ENCODE data around the gene HIBADH. TPM values are rescaled to one million over a fixed set of nuclear protein-coding genes. Genes with fewer than 3 reads are reported as not detected.

HIBADH gene
- total RNA-seq, 2 experiments from 2014 or later = 18.5 to 19.8 TPM

DNA sequence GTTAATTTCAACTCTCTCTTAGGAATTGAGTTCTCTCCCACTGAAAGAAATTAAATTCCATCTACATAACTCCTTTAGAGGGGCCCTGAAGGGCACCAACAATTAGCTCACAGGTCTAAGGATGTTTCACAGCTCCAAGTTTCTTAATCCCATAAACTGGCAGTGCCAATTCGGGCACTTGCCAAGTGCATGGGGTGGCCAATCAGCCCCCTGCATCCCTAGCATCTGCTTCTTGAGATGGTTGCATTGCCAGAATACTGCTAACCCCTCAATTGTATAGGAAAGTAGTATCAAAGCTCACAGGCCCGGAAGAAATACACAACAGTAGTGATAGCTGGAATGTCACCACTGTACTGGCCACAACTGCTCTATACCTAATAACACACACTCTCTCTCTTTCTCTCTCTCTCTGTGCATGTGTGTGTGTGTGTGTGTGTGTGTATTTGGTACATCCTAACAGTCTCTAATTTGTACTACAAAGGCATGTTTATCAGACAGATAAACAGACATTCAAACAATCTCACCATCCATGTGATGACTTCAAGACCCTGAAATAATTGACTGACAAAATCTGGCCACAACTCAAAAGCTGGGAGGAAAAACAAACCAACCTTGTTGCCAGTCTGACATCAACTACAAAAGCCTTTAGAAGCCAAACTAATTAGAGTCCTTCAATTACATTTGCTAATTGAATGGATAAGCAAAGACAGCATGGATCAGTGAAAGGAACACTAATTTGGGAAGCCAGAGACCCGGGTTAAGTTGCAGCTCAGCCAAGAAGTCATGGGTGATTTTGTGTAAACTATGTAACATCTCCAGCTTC is 27.8 kb downstream of the HIBADH start:
- H3K4me1 Mint-ChIP-seq = peaks cover 23% of the 10 kb centered on the region
- H3K27ac Mint-ChIP-seq = no peak overlapping the region
- peaks cover 3% of the 10 kb centered on the region for H3K9me3 Mint-ChIP-seq
- H3K27me3 Mint-ChIP-seq = no peaks in the 10 kb centered on the region
- DNase-seq = no peak
- H3K4me3 Mint-ChIP-seq = no peak overlapping the region
- H3K36me3 Mint-ChIP-seq = peaks cover 23% of the 10 kb centered on the region

DNA sequence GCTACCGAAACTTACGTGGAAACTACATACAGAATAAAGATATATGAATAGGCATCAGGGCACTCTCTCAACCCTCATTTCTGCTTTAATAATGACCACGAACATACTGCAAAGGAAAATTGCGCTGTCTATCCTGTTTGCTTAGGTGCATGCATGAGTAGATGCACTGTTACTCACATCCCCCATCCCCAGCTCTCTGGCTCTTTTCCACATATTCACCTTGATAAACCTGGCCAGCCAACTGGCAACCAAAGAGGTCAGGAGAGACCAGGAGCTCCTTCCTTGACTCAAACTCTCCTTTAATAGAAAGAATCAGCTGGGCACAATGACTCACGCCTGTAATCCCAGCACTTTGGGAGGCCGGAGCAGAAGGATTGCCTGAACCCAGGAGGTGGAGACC is 29.6 kb downstream of the HIBADH start:
- Mint-ChIP-seq H3K27me3 (no peaks in the 10 kb centered on the region), H3K27ac (no peak overlapping the region), H3K4me1 (peaks cover 23% of the 10 kb centered on the region), H3K36me3 (peaks cover 11% of the 10 kb centered on the region), H3K9me3 (no peaks in the 10 kb centered on the region), H3K4me3 (no peak overlapping the region)
- no peak for DNase-seq

DNA sequence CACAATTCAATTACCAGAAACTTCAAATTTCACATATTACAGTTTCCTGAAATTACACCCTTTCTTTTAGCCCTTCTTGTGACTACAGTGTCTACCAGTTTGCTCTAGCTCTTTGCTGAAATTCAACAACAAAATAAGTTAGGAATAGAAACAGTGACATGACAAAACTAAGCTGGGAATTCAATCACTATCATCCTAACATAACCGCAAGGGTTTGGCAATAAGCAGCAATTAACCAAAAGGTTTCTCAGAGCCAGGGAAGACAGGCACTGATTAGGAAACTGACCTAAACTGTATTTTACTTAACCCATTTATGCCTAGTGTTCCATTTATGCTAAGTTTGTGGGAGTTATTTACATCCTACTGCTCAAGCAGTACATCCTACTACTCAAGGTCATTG is 31.3 kb downstream of the HIBADH start:
- no peak overlapping the region for H3K4me3 Mint-ChIP-seq
- no peaks in the 10 kb centered on the region for H3K27me3 Mint-ChIP-seq
- DNase-seq = no peak
- no peak overlapping the region for H3K27ac Mint-ChIP-seq
- peaks cover 14% of the 10 kb centered on the region for H3K36me3 Mint-ChIP-seq
- H3K4me1 Mint-ChIP-seq = peaks cover 14% of the 10 kb centered on the region
- no peaks in the 10 kb centered on the region for H3K9me3 Mint-ChIP-seq

DNA sequence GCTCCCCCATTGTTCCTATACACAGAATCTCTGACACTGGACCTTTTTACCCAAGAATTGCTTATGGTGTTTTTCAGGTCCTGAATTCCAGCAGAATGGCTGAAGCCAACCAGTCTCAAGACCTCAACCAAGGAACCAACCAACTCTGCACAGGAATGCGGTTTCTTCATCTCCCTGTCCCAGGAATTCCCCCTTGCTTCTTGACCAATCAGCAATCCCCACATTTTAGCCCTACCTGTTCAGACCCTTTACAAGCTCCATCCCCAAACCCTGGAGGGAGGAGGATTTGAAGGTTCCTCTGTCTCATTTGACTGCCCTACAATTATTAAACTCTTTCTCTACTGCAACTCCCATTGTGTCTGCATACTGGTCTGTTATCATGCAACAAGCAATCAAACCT is 35.5 kb downstream of the HIBADH start:
- Mint-ChIP-seq H3K4me1 (no peaks in the 10 kb centered on the region), H3K36me3 (peaks cover 43% of the 10 kb centered on the region)

DNA sequence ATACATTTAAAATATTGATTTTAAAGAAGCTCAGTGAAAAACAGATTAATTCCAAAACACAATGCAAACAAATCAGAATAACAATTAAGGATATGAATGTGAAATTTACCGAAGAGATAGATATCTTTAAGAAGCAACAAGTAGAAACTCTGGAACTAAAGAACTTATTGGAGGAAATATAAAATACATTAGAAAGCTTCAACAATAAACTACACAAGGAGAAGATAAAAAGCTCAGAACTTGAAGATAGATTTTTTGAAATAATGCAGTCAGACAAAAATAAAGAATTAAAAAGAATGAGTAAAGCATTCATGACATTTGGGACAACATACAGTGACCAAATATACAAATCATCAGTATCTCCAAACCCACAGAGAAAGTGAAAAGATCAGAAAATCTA is 43.2 kb downstream of the HIBADH start:
- Mint-ChIP-seq H3K4me1 (no peaks in the 10 kb centered on the region), H3K4me3 (no peak overlapping the region), H3K9me3 (peaks cover 35% of the 10 kb centered on the region), H3K36me3 (peaks cover 65% of the 10 kb centered on the region), H3K27ac (no peak overlapping the region), H3K27me3 (no peaks in the 10 kb centered on the region)
- no peak for DNase-seq

More for the DNA sequence above, 35.5 kb downstream of the HIBADH start:
- no peaks in the 10 kb centered on the region for H3K27me3 Mint-ChIP-seq
- no peak overlapping the region for H3K4me3 Mint-ChIP-seq
- no peak for DNase-seq
- no peak overlapping the region for H3K27ac Mint-ChIP-seq
- H3K9me3 Mint-ChIP-seq = peaks cover 14% of the 10 kb centered on the region

DNA sequence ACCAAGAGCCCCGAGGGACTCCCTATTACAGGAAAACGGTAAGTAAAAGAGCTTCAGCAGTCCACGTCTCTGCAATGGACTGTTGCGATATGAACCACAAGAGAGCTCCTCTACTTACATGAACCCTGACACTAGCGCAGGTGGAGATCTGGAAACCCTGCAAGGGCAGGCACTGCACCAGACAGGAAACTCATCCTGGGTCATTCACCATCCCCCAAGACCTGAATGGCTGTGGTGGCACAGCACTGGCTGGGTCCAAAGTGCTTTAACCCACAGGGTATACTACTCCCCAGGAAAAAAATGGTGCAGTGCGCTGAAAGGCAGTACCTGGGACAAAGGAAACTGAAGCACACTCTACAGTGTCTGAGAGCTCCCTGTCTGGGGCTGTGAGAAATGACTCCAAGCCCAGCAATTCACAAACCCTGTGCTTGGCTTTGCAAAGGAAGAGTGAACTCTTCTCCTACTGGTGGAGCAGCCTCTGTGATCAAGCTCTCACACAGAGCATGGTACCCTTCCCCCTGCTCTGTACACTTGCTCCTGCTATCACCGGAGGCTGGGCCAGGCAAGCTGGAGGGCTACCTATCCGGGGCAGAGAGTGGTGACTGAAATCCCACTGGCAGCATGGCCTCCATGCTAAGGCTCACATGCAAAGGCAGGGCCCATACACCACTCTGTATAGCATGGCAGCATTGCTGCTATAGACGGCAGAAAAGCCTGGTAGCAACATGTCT is 44.9 kb downstream of the HIBADH start:
- H3K36me3 Mint-ChIP-seq = peaks cover 50% of the 10 kb centered on the region
- H3K4me1 Mint-ChIP-seq = no peaks in the 10 kb centered on the region
- H3K9me3 Mint-ChIP-seq = peaks cover 27% of the 10 kb centered on the region
- H3K27ac Mint-ChIP-seq = no peak overlapping the region
- no peak overlapping the region for H3K4me3 Mint-ChIP-seq
- no peaks in the 10 kb centered on the region for H3K27me3 Mint-ChIP-seq
- no peak for DNase-seq

DNA sequence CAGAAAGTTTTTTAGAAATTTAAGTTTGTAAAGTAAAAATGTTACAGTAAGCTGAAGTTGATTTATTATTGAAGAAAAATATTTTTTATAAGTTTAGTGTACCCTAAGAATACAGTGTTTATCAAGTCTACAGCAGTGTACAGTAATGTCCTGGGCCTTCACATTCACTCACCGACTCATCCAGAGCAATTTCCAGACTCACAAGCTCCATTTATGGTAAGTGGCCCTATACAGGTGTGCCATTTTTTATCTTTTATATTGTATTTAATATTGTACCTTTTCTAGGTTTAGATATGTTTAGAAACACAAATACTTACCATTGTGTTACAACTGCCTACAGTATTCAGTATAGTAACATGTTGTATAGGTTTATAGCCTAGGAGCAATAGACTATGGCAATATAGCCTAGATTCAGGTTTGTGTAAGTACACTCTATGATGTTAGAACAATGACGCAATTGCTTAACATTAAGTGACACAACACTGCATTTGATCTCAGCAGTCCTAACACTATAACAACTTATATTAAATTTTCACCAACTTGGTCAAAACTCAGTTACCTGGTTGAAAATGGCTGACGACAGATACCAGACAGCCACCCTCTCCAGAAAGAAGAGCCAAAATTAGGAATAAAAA is 45.7 kb downstream of the HIBADH start:
- no peak overlapping the region for H3K27ac Mint-ChIP-seq
- H3K27me3 Mint-ChIP-seq = no peaks in the 10 kb centered on the region
- H3K4me3 Mint-ChIP-seq = no peak overlapping the region
- peaks cover 42% of the 10 kb centered on the region for H3K36me3 Mint-ChIP-seq
- no peak for DNase-seq
- no peaks in the 10 kb centered on the region for H3K4me1 Mint-ChIP-seq
- peaks cover 20% of the 10 kb centered on the region for H3K9me3 Mint-ChIP-seq

DNA sequence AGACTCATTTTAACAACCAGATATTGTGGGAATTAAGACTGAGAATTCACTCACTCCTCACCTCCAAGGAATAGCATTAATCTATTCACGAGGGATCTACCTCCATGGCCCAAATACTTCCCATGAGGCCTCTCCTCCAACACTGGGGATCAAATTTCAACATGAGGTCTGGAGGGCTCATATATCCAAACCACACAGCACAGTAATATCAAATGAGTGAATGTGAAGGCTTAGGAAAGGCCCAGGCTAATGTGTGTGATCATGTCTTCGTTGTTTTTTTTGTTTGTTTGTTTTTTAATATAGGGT is 46.5 kb downstream of the HIBADH start:
- Mint-ChIP-seq H3K27ac (no peak overlapping the region), H3K9me3 (peaks cover 20% of the 10 kb centered on the region), H3K4me1 (no peaks in the 10 kb centered on the region), H3K36me3 (peaks cover 39% of the 10 kb centered on the region), H3K4me3 (no peak overlapping the region), H3K27me3 (no peaks in the 10 kb centered on the region)
- no peak for DNase-seq

DNA sequence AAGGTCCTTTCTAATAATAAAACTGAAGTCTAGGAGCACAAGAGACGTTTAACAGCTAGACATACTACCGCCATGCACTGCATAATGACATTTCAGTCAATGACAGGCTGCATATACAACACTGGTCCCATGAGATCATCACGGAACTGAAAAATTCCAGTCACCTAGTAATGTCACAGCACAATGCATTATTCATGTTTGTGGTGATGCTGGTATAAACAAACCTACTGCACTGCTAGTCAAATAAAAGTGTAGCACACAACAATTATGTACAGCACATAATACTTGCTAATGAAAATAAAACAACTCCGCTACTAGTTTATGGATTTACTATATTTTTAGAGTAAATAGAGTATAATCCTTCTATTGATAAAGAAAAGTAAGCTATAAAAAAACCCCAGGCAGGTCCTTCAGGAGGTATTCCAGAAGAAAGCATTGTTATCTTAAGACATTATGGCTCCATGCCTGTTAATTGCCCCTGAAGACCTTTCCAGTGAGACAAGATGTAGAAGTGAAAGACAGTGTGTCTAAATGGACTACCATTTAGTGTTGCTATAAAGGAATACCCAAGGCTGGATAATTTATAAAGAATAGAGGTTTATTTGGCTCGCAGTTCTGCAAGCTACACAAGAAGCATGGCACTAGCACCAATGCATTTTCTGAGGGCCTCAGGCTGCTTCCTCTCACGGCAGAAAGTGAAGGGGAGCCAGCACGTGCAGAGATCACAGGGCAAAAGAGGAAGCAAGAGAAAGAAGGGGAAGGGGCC is 47.1 kb downstream of the HIBADH start:
- no peaks in the 10 kb centered on the region for H3K4me1 Mint-ChIP-seq
- peaks cover 34% of the 10 kb centered on the region for H3K36me3 Mint-ChIP-seq
- no peak overlapping the region for H3K4me3 Mint-ChIP-seq
- DNase-seq = no peak
- no peak overlapping the region for H3K27ac Mint-ChIP-seq
- no peaks in the 10 kb centered on the region for H3K27me3 Mint-ChIP-seq
- H3K9me3 Mint-ChIP-seq = peaks cover 15% of the 10 kb centered on the region

DNA sequence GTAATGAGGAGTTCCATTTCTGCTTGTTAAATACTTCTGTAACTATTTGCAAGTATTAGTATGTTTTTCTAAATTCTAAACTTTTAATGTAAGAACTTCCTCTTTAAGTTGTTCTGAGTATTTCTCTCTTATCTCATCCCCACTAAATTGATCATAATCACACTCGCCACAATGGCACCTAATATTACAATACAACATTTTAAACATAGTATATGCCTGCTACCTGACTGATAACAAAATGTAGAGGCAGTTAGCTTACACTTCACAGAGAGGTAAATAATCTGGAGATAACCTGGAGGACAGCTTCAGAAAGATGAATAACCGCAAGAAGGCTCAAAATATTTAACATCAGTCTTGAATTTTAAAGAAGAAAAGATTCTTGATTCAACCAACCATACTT is 48.6 kb downstream of the HIBADH start:
- no peaks in the 10 kb centered on the region for H3K27me3 Mint-ChIP-seq
- no peak overlapping the region for H3K4me3 Mint-ChIP-seq
- peaks cover 4% of the 10 kb centered on the region for H3K4me1 Mint-ChIP-seq
- no peak overlapping the region for H3K27ac Mint-ChIP-seq
- no peak for DNase-seq
- H3K9me3 Mint-ChIP-seq = peaks cover 3% of the 10 kb centered on the region
- H3K36me3 Mint-ChIP-seq = peaks cover 22% of the 10 kb centered on the region

DNA sequence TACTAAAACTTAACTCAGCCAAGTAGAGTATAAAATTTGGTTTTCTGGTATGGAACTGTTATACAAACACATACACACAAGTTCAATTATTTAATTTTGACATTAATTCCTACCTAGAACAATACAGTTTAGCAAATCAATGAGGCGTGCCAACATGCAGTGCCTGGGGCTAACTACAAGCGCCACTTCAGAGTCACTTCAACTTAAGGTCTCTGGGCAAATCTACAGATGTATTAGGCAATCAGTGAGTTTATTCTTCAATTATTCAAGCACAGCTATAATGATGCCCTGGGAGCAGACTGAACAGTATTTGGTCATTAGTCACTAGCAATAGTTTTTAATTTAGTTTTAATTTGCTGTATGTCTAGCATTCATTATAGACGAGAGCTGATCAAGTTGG is 51.6 kb downstream of the HIBADH start:
- Mint-ChIP-seq H3K9me3 (no peaks in the 10 kb centered on the region), H3K36me3 (peaks cover 8% of the 10 kb centered on the region), H3K4me1 (peaks cover 4% of the 10 kb centered on the region), H3K27me3 (no peaks in the 10 kb centered on the region), H3K4me3 (no peak overlapping the region), H3K27ac (no peak overlapping the region)
- DNase-seq = no peak

DNA sequence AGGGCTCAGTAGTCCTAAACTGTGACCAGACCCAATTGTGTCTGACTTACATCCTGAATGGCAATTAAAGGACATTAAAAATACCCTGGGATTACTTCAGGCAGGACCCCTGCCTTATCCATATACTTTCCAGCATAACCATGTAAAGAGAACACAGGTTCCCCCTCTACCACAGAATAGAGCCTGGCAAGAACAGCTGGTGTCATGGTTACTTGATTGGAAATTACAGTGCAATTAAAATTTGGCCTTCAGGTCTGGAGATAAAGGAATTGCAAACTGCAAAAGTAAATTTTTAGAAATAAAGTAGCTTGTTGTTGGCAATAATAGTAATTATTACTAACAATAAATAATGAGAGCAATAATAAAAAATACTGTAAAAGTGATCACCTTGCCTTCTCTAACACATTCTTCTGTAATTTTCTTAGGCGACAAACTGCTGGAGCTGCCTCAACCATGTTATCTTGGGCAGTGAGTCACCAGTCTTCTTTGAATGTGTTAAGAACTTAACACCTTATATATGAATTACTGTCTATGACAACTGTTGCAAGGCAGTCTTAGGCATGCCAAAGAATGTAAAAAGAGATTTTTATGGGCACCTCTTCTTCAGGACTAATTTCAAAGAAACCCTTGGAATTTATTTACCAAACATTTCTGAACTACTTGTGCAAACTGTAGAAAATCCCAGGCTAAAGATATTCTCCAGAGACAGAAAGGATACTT is 53.7 kb downstream of the HIBADH start:
- no peaks in the 10 kb centered on the region for H3K9me3 Mint-ChIP-seq
- no peak for DNase-seq
- H3K27me3 Mint-ChIP-seq = no peaks in the 10 kb centered on the region

DNA sequence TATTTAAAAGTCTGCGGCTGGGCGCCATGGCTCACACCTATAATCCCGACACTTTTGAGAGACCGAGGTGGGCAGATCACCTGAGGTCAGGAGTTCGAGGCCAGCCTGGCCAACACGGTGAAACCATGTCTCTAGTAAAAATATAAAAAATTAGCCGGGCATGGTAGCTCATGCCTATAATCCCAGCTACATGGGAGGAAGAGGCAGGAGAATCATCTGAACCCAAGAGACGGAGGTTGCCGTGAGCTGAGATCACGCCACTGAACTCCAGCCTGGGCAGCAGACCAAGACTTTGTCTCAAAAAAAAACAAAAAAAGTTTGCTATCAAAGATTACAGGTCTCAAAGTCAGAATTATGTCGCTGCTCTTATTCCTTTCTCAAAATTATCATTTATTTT is 55.5 kb downstream of the HIBADH start:
- Mint-ChIP-seq H3K4me1 (peaks cover 4% of the 10 kb centered on the region), H3K9me3 (no peaks in the 10 kb centered on the region), H3K27me3 (no peaks in the 10 kb centered on the region), H3K4me3 (no peak overlapping the region), H3K27ac (no peak overlapping the region), H3K36me3 (peaks cover 3% of the 10 kb centered on the region)
- DNase-seq = no peak

More for the DNA sequence above, 53.7 kb downstream of the HIBADH start:
- H3K36me3 Mint-ChIP-seq = no peaks in the 10 kb centered on the region
- no peak overlapping the region for H3K27ac Mint-ChIP-seq
- H3K4me3 Mint-ChIP-seq = no peak overlapping the region
- H3K4me1 Mint-ChIP-seq = peaks cover 4% of the 10 kb centered on the region

Data from activated naive CD8-positive, alpha-beta T cell treated with anti-CD3 and anti-CD28 coated beads for 36 hours (primary cell).